GM23338 (cell line): ENCODE results near the gene PAK4. TPM values are rescaled to one million over a fixed set of nuclear protein-coding genes. Genes with fewer than 3 reads are reported as not detected.

Experiments
- ATAC-seq: fragments of 200-7000 bp; cut with Tn5 transposase; 3 replicates; pipeline ENCODE4 v1.9.1; 2020
- DNase-seq: peaks from one replicate; pipeline ENCODE4 v3.0.0-alpha.2; 2015; ENCODE audit warnings: low spot score
- H2AFZ ChIP-seq: fragments of 200-600 bp; sonication (generic); 2 replicates; pipeline ENCODE4 v1.8.0; 2016; ENCODE audit warnings: antibody characterized with exemption, mild to moderate bottlenecking, moderate library complexity
- H3F3A ChIP-seq: fragments of 200-600 bp; sonication (generic); replicated peaks from 2 replicates; pipeline ENCODE4 v1.8.0; 2017; ENCODE audit warnings: antibody characterized with exemption, mixed run types, low read depth
- H3K27ac ChIP-seq: fragments of 200-600 bp; sonication (generic); 2 replicates; pipeline ENCODE4 v1.6.1; 2016; ENCODE audit warnings: low read depth
- H3K27me3 ChIP-seq: fragments of 200-600 bp; sonication (generic); 2 replicates; pipeline ENCODE4 v1.8.0; 2016; ENCODE audit warnings: mild to moderate bottlenecking, mixed run types, moderate library complexity; ENCODE audit not compliant: insufficient read depth
- H3K36me3 ChIP-seq: fragments of 200-600 bp; sonication (generic); 2 replicates; pipeline ENCODE4 v1.8.0; 2016; ENCODE audit warnings: mild to moderate bottlenecking; ENCODE audit not compliant: insufficient read depth
- H3K4me1 ChIP-seq: fragments of 200-600 bp; sonication (generic); 2 replicates; pipeline ENCODE4 v1.8.0; 2016; ENCODE audit warnings: mild to moderate bottlenecking, moderate library complexity; ENCODE audit not compliant: insufficient read depth
- H3K4me2 ChIP-seq: fragments of 200-600 bp; sonication (generic); 2 replicates; pipeline ENCODE4 v1.7.1; 2017; ENCODE audit warnings: mixed run types
- H3K4me3 ChIP-seq: fragments of 200-600 bp; sonication (generic); 2 replicates; pipeline ENCODE4 v1.6.1; 2016; ENCODE audit warnings: mixed run types
- H3K79me2 ChIP-seq: fragments of 200-600 bp; sonication (generic); replicated peaks from 2 replicates; pipeline ENCODE4 v1.8.0; 2017; ENCODE audit warnings: mild to moderate bottlenecking; ENCODE audit not compliant: insufficient read depth
- H3K9me2 ChIP-seq: fragments of 200-600 bp; sonication (generic); 2 replicates; pipeline ENCODE4 v1.8.0; 2017; ENCODE audit not compliant: insufficient read depth
- H4K20me1 ChIP-seq: fragments of 200-600 bp; sonication (generic); replicated peaks from 2 replicates; pipeline ENCODE4 v1.8.0; 2017; ENCODE audit warnings: mild to moderate bottlenecking; ENCODE audit not compliant: insufficient read depth
- H3K27ac Mint-ChIP-seq: 2 replicates; pipeline ENCODE4 v1.8.0; 2020; ENCODE audit warnings: inconsistent platforms, mild to moderate bottlenecking, moderate library complexity, mixed read lengths
- H3K27me3 Mint-ChIP-seq: 3 replicates; pipeline ENCODE4 v1.8.0; 2022; ENCODE audit warnings: low read depth, mild to moderate bottlenecking, moderate library complexity, mixed read lengths, inconsistent platforms; ENCODE audit not compliant: insufficient read depth, poor library complexity
- H3K36me3 Mint-ChIP-seq: 3 replicates; pipeline ENCODE4 v1.8.0; 2021; ENCODE audit warnings: low read depth, mild to moderate bottlenecking, inconsistent platforms, moderate library complexity, mixed read lengths
- H3K4me1 Mint-ChIP-seq: 3 replicates; pipeline ENCODE4 v1.8.0; 2020; ENCODE audit warnings: mild to moderate bottlenecking, inconsistent platforms, mixed read lengths
- H3K4me3 Mint-ChIP-seq: 3 replicates; pipeline ENCODE4 v1.8.0; 2021; ENCODE audit warnings: moderate library complexity, mild to moderate bottlenecking, inconsistent platforms, mixed read lengths
- H3K9me3 Mint-ChIP-seq: 3 replicates; pipeline ENCODE4 v1.8.0; 2020; ENCODE audit warnings: moderate library complexity, mild to moderate bottlenecking, inconsistent platforms, mixed read lengths
- CREB1 ChIP-seq: fragments of 250-450 bp; sonication (Bioruptor Pico); IDR thresholded peaks from 2 replicates; pipeline ENCODE4 v1.5.0; 2020; ENCODE audit warnings: low read depth, mild to moderate bottlenecking, moderate library complexity
- CTCF ChIP-seq, 2 experiments: fragments of 200-600 bp in 1 of 2; sonication (generic) in 1 of 2; conservative IDR thresholded peaks; 2 replicates each; pipeline versions ENCODE4 v1.5.1 to v1.6.1; 2016 to 2017; ENCODE audit warnings: antibody characterized with exemption in 2 of 2, low read depth in 2 of 2, mild to moderate bottlenecking in 2 of 2, moderate library complexity in 1 of 2
- ETS1 ChIP-seq: IDR thresholded peaks from 2 replicates; pipeline ENCODE4 v1.6.1; 2016; ENCODE audit warnings: antibody characterized with exemption
- EZH2 ChIP-seq: fragments of 200-600 bp; sonication (generic); IDR thresholded peaks from one replicate; pipeline ENCODE4 v1.8.0; 2017; ENCODE audit warnings: antibody characterized with exemption, mild to moderate bottlenecking, low read depth; ENCODE audit not compliant: unreplicated experiment
- EZH2phosphoT487 ChIP-seq: fragments of 200-600 bp; sonication (generic); IDR thresholded peaks from one replicate; pipeline ENCODE4 v1.8.1; 2018; ENCODE audit warnings: antibody characterized with exemption; ENCODE audit not compliant: unreplicated experiment
- JUNB ChIP-seq: IDR thresholded peaks from one replicate; pipeline ENCODE4 v1.6.1; 2016; ENCODE audit warnings: antibody characterized with exemption; ENCODE audit not compliant: unreplicated experiment
- NANOG ChIP-seq: IDR thresholded peaks from 2 replicates; pipeline ENCODE4 v1.6.1; 2016; ENCODE audit warnings: antibody characterized with exemption, borderline replicate concordance
- POLR2AphosphoS5 ChIP-seq: IDR thresholded peaks from 2 replicates; pipeline ENCODE4 v1.6.1; 2016; ENCODE audit warnings: antibody characterized with exemption, low read depth
- STAT1 ChIP-seq: IDR thresholded peaks from one replicate; pipeline ENCODE4 v1.6.1; 2016; ENCODE audit warnings: antibody characterized with exemption; ENCODE audit not compliant: unreplicated experiment
- ZNF114 ChIP-seq: fragments of 250-450 bp; sonication (Bioruptor Pico); IDR thresholded peaks from 2 replicates; pipeline ENCODE4 v1.5.0; 2020; ENCODE audit warnings: mild to moderate bottlenecking, moderate library complexity
- ZNF331 ChIP-seq: fragments of 250-450 bp; sonication (Bioruptor Pico); IDR thresholded peaks from 2 replicates; pipeline ENCODE4 v1.5.0; 2020; ENCODE audit warnings: low read depth, mild to moderate bottlenecking, moderate library complexity
- polyA plus RNA-seq: library from polyadenylated mRNA; unstranded; fragments of >200 nt; fragmentation: Nextera tagmentation; extraction: Ambion mirVana; gene quantifications from 2 replicates; pipeline ENCODE4 v1.2.1, GENCODE V29; 2016
- total RNA-seq: library from RNA; depleted of rRNA; stranded (reverse); fragments of >200 nt; shearing (Covaris generic); gene quantifications from 2 replicates; pipeline ENCODE4 v1.2.3, GENCODE V29; 2014
- TF ChIP-seq, protein P1 (sequence below): IDR thresholded peaks from one replicate; pipeline ENCODE4 v1.6.1; 2018; ENCODE audit warnings: antibody characterized with exemption; ENCODE audit not compliant: unreplicated experiment
- TF ChIP-seq, protein P2 (sequence below): fragments of 250-450 bp; sonication (Bioruptor Pico); IDR thresholded peaks from 2 replicates; pipeline ENCODE4 v1.5.0; 2020; ENCODE audit warnings: mild to moderate bottlenecking, moderate library complexity

Gene PAK4
- total and polyA plus RNA-seq, 2 experiments from 2014 or later, result 28.7 to 35.4 TPM

DNA sequence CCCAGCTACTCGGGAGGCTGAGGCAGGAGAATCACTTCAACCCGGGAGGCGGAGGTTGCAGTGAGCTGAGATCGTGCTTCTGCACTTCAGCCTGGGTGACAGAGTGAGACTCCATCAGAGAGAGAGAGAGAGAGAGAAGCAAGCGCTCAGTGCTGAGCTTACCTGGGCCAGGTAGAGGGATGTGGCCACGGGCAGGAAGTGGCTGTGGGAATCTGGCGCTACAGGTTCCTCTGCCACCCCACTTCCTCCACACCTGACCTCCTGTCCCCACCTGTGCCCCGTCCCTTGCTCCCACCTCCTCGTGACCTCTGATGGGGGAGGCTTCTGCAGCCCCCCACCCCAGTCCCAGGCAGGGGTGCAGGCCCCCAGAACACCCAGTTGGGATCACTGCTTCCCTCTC, 70.2 kb downstream of the PAK4 start:
- Mint-ChIP-seq H3K9me3 (peaks cover 3% of the 10 kb centered on the region; the same call in 2 of the 3 replicates), H3K36me3 (no peaks in the 10 kb centered on the region; the same call in 2 of the 3 replicates), H3K27ac (peak overlapping the region; percentile 37; the same call in 1 of the 2 replicates), H3K4me3 (peak overlapping the region; percentile 32; the same call in 1 of the 3 replicates), H3K4me1 (peaks cover 21% of the 10 kb centered on the region), H3K27me3 (peaks cover 40% of the 10 kb centered on the region)
- Histone ChIP-seq H3F3A (no peaks in the 10 kb centered on the region), H3K4me1 (peaks cover 6% of the 10 kb centered on the region), H3K4me3 (no peak overlapping the region), H3K9me2 (no peaks in the 10 kb centered on the region), H3K36me3 (no peaks in the 10 kb centered on the region), H3K4me2 (peak overlapping the region; percentile 78; the same call in 1 of the 2 replicates), H3K79me2 (no peaks in the 10 kb centered on the region), H2AFZ (peak overlapping the region; percentile 56; the same call in 1 of the 2 replicates), H3K27ac (no peak overlapping the region), H4K20me1 (no peaks in the 10 kb centered on the region), H3K27me3 (peaks cover 30% of the 10 kb centered on the region)
- ATAC-seq (peak; percentile 11; the same call in 2 of the 3 replicates), DNase-seq (no peak)
- TF ChIP-seq EZH2 (no peak), ZNF331 (no peak), NANOG (no peak), STAT1 (no peak), JUNB (no peak), POLR2AphosphoS5 (no peak), CREB1 (CRISPR knock-in tag) (no peak), CTCF (conservative IDR thresholded peaks at IDR 0.05; ENCODE audit: low read depth in 2 of 2) (no peak), ZNF114 (CRISPR knock-in tag) (no peak), EZH2phosphoT487 (no peak), ETS1 (no peak)
- TF ChIP-seq, protein P1, sequence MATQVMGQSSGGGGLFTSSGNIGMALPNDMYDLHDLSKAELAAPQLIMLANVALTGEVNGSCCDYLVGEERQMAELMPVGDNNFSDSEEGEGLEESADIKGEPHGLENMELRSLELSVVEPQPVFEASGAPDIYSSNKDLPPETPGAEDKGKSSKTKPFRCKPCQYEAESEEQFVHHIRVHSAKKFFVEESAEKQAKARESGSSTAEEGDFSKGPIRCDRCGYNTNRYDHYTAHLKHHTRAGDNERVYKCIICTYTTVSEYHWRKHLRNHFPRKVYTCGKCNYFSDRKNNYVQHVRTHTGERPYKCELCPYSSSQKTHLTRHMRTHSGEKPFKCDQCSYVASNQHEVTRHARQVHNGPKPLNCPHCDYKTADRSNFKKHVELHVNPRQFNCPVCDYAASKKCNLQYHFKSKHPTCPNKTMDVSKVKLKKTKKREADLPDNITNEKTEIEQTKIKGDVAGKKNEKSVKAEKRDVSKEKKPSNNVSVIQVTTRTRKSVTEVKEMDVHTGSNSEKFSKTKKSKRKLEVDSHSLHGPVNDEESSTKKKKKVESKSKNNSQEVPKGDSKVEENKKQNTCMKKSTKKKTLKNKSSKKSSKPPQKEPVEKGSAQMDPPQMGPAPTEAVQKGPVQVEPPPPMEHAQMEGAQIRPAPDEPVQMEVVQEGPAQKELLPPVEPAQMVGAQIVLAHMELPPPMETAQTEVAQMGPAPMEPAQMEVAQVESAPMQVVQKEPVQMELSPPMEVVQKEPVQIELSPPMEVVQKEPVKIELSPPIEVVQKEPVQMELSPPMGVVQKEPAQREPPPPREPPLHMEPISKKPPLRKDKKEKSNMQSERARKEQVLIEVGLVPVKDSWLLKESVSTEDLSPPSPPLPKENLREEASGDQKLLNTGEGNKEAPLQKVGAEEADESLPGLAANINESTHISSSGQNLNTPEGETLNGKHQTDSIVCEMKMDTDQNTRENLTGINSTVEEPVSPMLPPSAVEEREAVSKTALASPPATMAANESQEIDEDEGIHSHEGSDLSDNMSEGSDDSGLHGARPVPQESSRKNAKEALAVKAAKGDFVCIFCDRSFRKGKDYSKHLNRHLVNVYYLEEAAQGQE, result no peak
- TF ChIP-seq, protein P2, sequence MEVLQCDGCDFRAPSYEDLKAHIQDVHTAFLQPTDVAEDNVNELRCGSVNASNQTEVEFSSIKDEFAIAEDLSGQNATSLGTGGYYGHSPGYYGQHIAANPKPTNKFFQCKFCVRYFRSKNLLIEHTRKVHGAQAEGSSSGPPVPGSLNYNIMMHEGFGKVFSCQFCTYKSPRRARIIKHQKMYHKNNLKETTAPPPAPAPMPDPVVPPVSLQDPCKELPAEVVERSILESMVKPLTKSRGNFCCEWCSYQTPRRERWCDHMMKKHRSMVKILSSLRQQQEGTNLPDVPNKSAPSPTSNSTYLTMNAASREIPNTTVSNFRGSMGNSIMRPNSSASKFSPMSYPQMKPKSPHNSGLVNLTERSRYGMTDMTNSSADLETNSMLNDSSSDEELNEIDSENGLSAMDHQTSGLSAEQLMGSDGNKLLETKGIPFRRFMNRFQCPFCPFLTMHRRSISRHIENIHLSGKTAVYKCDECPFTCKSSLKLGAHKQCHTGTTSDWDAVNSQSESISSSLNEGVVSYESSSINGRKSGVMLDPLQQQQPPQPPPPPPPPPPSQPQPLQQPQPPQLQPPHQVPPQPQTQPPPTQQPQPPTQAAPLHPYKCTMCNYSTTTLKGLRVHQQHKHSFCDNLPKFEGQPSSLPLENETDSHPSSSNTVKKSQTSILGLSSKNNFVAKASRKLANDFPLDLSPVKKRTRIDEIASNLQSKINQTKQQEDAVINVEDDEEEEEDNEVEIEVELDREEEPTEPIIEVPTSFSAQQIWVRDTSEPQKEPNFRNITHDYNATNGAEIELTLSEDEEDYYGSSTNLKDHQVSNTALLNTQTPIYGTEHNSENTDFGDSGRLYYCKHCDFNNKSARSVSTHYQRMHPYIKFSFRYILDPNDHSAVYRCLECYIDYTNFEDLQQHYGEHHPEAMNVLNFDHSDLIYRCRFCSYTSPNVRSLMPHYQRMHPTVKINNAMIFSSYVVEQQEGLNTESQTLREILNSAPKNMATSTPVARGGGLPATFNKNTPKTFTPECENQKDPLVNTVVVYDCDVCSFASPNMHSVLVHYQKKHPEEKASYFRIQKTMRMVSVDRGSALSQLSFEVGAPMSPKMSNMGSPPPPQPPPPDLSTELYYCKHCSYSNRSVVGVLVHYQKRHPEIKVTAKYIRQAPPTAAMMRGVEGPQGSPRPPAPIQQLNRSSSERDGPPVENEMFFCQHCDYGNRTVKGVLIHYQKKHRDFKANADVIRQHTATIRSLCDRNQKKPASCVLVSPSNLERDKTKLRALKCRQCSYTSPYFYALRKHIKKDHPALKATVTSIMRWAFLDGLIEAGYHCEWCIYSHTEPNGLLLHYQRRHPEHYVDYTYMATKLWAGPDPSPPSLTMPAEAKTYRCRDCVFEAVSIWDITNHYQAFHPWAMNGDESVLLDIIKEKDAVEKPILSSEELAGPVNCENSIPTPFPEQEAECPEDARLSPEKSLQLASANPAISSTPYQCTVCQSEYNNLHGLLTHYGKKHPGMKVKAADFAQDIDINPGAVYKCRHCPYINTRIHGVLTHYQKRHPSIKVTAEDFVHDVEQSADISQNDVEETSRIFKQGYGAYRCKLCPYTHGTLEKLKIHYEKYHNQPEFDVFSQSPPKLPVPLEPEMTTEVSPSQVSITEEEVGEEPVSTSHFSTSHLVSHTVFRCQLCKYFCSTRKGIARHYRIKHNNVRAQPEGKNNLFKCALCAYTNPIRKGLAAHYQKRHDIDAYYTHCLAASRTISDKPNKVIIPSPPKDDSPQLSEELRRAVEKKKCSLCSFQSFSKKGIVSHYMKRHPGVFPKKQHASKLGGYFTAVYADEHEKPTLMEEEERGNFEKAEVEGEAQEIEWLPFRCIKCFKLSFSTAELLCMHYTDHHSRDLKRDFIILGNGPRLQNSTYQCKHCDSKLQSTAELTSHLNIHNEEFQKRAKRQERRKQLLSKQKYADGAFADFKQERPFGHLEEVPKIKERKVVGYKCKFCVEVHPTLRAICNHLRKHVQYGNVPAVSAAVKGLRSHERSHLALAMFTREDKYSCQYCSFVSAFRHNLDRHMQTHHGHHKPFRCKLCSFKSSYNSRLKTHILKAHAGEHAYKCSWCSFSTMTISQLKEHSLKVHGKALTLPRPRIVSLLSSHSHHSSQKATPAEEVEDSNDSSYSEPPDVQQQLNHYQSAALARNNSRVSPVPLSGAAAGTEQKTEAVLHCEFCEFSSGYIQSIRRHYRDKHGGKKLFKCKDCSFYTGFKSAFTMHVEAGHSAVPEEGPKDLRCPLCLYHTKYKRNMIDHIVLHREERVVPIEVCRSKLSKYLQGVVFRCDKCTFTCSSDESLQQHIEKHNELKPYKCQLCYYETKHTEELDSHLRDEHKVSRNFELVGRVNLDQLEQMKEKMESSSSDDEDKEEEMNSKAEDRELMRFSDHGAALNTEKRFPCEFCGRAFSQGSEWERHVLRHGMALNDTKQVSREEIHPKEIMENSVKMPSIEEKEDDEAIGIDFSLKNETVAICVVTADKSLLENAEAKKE (CRISPR knock-in tag), result no peak
